Epithelial cell of prostate (primary cell): Measurements from ENCODE around the gene ARHGAP28.
"Not testable (repeated sequence)": the region's sequence is repeated elsewhere in the genome, so short reads cannot be mapped to it uniquely, and the experiment has no call there.

Source experiments
- DNase-seq: peaks from one replicate; pipeline ENCODE4 v3.0.0-alpha.2; 2011; ENCODE audit warnings: low read depth, low spot score
- H3K27ac ChIP-seq: fragments of 450-650 bp; 2 replicates; pipeline ENCODE4 v1.5.1; 2017; ENCODE audit warnings: mild to moderate bottlenecking

Gene ARHGAP28

GRCh38 chr18:6807515-6808257 is 78.2 kb downstream of the ARHGAP28 start:
- no peak overlapping the region for H3K27ac ChIP-seq
- DNase-seq = no peak

DNA sequence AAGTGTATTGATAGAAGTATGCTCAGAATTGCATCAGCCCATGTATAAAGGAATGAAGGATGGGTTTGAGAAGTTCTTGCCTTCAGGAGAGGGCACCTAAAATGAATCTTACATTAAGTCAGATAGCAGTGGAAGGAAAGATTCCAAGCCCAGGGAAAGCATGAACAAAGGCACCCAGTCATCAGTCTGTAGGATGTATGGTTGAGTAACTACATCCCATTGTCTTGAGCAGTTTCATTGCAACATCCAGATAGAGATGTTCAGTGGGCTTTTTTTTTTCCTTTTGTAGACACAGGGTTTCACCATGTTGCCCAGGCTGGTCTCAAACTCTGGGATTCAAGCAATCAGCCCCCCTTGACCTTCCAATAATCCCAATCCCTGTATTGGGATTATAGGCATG is 80.7 kb downstream of the ARHGAP28 start:
- DNase-seq = no peak

GRCh38 chr18:6811816-6812215 is 82.3 kb downstream of the ARHGAP28 start:
- no peak for DNase-seq
- H3K27ac ChIP-seq = no peak overlapping the region

More for the DNA sequence above, 80.7 kb downstream of the ARHGAP28 start:
- H3K27ac ChIP-seq = no peak overlapping the region

GRCh38 chr18:6814882-6815425 is 85.4 kb downstream of the ARHGAP28 start:
- no peak for DNase-seq
- H3K27ac ChIP-seq = no peak overlapping the region

DNA sequence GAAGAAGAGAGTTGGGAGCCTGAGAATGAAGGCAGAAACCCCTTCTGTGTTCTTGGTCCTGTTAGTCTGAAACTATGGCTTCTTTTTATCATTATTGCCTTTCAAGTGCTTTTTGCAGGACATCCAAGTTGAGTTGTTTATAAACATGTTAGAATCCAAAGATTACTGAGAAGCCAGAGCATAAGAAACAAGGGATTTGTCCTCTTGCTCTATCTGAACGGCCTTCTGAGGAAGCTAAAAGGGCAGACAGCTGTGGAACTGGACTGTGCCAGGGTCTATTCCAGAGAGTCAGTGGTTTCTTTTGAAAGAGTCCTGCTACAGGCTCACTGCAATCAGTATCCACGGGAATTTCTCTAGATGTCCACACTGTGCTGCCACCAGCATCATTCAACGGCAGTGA is 86.6 kb downstream of the ARHGAP28 start:
- DNase-seq = no peak
- no peak overlapping the region for H3K27ac ChIP-seq

DNA sequence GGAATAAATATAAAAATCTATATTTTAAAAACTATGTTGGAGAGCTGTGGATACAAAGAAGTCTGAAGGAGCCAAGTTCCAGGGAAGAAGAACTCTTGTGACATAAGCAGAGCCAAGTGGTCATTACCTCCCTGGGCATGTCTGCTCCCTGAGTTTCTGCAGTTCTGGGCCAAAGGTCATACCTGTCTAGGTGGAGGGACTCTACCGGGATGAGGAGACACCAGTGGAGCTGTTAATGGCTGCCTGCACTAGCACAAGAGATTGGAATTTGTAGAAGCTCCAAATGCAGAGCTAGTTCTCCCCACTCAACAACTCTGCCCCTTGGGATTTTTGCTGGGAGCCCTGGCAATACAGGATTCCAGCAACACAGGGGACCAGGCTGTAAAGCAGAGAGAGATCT is 89.8 kb downstream of the ARHGAP28 start:
- H3K27ac ChIP-seq = no peak overlapping the region
- DNase-seq = no peak

DNA sequence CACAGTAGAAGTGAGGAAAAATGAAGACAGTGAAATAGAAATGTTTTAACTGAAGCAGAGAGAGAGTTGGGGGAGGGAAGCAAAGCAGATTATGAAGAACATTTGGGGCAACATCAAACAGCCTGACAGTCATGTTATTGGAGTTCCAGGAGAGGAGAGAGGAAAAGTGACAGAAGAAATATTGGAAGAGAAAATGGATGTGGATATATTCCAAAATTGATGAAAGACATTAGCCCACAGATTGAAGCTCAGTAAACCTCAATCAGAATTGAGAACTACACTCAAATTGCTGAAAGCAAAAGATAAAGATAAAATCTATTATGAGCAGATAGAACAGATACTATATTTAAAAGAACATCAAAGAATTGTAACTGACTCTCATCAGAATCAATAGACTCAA is 90.8 kb downstream of the ARHGAP28 start:
- no peak overlapping the region for H3K27ac ChIP-seq
- no peak for DNase-seq

- DNase-seq = no peak
Observed at GRCh38 chr18:6821356-6821755, 91.8 kb downstream of the ARHGAP28 start.

GRCh38 chr18:6827161-6827560 is 97.6 kb downstream of the ARHGAP28 start:
- not testable (repeated sequence) for H3K27ac ChIP-seq

More at GRCh38 chr18:6821356-6821755, 91.8 kb downstream of the ARHGAP28 start:
- H3K27ac ChIP-seq = no peak overlapping the region

DNA sequence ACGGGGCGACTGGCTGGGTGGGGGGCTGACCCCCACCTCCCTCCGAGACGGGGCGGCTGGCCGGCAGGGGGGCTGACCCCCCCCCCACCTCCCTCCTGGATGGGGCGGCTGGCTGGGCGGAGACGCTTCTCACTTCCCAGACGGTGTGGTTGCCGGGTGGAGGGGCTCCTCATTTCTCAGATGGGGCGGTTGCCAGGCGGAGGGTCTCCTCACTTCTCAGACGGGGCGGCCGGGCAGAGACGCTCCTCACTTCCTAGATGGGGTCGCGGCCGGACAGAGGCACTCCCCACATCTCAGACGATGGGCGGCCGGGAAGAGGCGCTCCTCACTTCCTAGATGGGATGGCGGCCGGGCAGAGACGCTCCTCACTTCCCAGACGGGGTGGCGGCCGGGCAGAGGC is 98.0 kb downstream of the ARHGAP28 start:
- not testable (repeated sequence) for DNase-seq, H3K27ac ChIP-seq

More at GRCh38 chr18:6827161-6827560, 97.6 kb downstream of the ARHGAP28 start:
- not testable (repeated sequence) for DNase-seq

DNA sequence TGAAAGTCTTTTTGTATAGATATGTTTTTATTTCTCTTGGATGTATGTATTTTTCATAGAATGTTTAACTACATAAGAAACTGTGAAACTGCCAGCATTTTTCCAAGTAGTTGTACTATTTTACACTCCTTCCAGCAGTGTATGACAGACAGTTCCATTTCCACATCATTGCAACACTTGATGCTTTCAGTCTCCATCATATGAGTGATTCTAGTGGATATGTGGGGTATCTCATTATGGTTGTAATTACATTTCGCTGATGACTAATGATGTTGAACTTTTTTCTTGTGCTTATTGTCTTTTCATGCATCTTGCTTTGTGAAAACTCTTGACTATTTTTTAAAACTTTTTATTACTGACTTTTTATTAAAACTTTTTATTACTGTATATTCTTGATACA is 101.4 kb downstream of the ARHGAP28 start:
- H3K27ac ChIP-seq = no peak overlapping the region
- no peak for DNase-seq

GRCh38 chr18:6835345-6835744 is 105.8 kb downstream of the ARHGAP28 start:
- H3K27ac ChIP-seq = no peak overlapping the region
- DNase-seq = no peak

GRCh38 chr18:6836331-6836730 is 106.8 kb downstream of the ARHGAP28 start:
- DNase-seq = peak; percentile 73
- no peak overlapping the region for H3K27ac ChIP-seq

GRCh38 chr18:6837904-6838303 is 108.4 kb downstream of the ARHGAP28 start:
- no peak for DNase-seq

DNA sequence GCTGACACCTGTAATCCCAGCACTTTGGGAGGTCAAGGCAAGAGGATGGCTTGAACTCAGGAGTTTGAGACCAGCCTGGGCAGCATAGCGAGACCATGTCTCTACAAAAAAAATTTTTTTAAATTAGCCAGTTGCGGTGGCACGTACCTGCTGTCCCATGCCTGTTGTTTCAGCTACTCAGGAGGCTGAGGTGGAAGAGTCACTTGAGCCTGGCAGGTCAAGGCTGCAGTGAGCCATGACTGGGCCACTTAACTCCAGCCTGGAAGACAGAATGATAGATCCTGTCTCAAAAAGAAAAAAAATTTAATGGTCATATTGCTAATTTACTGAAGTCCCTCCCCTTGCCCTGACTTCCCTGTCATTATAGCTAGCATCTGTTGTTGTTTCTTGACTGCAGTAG is 112.6 kb downstream of the ARHGAP28 start:
- no peak overlapping the region for H3K27ac ChIP-seq
- no peak for DNase-seq

More at GRCh38 chr18:6837904-6838303, 108.4 kb downstream of the ARHGAP28 start:
- H3K27ac ChIP-seq = no peak overlapping the region

DNA sequence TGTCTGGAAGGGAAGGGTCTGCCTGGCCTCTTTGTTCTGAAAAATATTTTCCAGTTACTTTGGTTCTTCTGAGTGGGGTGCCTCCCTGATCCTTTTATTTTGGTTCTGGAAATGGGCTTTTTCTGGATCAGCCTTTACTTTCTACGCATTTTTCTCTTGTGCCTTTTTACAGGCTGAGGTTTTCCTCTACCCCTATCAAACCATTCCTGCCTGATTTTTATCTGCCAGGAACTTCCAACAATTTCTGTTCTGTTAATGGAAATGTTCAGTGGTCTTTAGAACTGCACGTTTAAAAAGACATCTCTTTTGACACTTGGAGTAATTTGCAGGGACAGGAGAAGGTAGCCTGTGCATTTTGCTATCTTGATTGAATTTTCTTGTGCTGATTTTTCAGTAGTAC is 113.8 kb downstream of the ARHGAP28 start:
- no peak for DNase-seq

GRCh38 chr18:6845521-6845920 is 116.0 kb downstream of the ARHGAP28 start:
- DNase-seq = not testable (repeated sequence)

More for the DNA sequence above, 113.8 kb downstream of the ARHGAP28 start:
- no peak overlapping the region for H3K27ac ChIP-seq

GRCh38 chr18:6850396-6850795 is 120.9 kb downstream of the ARHGAP28 start:
- no peak overlapping the region for H3K27ac ChIP-seq
- no peak for DNase-seq

More at GRCh38 chr18:6845521-6845920, 116.0 kb downstream of the ARHGAP28 start:
- H3K27ac ChIP-seq = not testable (repeated sequence)

DNA sequence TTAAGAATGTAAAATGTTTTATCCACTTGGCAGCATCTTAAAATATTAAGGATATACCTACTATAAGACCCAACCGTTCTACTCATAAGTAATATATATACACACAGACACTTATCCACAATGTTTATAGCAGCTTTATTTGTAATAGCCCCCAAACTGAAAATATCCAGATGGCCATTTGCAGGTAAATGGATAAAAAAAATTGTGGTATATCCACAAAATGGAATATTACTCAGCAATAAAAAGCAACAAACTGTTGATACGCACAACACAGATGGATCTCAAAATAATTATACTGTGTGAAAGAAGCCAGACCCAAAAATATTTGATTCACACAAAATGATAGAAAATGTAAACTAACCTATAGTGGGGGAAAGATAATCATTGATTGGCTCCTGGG is 122.0 kb downstream of the ARHGAP28 start:
- no peak for DNase-seq
- no peak overlapping the region for H3K27ac ChIP-seq

DNA sequence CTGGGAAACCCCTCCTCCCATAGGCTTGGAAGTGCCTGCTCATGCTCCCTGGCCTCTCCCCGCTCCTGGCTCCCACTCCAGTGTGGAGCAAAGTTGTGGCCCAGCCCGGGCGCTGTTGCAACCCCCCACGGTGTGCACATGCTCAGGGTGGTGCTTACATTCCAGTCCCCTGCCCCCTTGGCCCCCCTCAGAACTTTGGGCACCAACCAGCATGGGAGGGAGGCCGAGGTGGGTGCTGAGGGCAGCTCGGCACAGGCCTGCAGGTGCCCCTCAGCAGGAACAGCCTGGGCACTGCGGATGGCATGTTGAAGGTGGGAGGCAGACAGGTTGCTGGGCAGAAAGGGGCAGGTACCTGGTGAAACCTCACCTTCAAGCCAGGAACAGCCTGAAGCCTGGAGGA is 125.3 kb downstream of the ARHGAP28 start:
- no peak for DNase-seq
- H3K27ac ChIP-seq = no peak overlapping the region

DNA sequence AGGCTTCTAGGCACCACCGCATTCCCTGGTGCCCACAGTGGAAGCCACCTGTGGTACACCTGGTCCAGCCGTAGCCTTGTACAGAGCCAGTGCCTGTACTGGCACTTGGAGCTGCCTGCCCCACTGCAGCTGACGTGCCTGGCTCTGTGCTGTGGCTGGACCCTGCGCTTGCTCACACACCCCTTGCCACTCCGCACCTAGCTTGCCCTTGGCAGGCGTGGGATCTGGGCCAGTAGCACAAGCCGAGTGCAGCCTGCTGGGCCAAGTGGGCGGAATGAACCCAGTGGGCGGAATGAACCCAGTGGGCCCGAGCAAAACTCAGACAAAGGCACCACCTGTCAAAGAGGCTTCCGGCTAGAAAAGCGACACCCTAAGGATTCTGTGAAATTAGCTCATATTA is 126.3 kb downstream of the ARHGAP28 start:
- DNase-seq = no peak

GRCh38 chr18:6857300-6857699 is 127.8 kb downstream of the ARHGAP28 start:
- no peak overlapping the region for H3K27ac ChIP-seq
- DNase-seq = no peak

More for the DNA sequence above, 126.3 kb downstream of the ARHGAP28 start:
- no peak overlapping the region for H3K27ac ChIP-seq
